ENCODE data around the gene MAPT. TPM values are rescaled to one million over a fixed set of nuclear protein-coding genes. Genes with fewer than 3 reads are reported as not detected.

Gene MAPT
- total RNA-seq, 1 donor from 2014 or later: 0.18 TPM

DNA sequence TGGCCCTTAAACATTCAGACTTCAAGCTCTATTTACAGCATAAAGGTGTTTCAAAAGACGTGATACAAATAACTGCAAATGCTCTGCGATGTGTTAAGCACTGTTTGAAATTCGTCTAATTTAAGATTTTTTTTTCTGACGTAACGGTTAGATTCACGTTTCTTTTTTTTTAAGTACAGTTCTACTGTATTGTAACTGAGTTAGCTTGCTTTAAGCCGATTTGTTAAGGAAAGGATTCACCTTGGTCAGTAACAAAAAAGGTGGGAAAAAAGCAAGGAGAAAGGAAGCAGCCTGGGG, 681 bp upstream of the MAPT start:
- Mint-ChIP-seq H3K4me3 (peak overlapping the region; percentile 82), H3K9me3 (no peaks in the 10 kb centered on the region), H3K27ac (peak overlapping the region; percentile 35), H3K4me1 (peaks cover 27% of the 10 kb centered on the region), H3K27me3 (peaks cover 19% of the 10 kb centered on the region), H3K36me3 (ENCODE audit: low read depth) (no peaks in the 10 kb centered on the region)
- no peak for ATAC-seq (ENCODE audit: low read depth)
- intact Hi-C loops (cut with micrococcal nuclease): loop anchor here (1.0 kb wide), 1 partner anchor 373 kb away; no protein-coding TSS in a partner anchor
- ChIA-PET CTCF (no interaction called here), POLR2A (no interaction called here)
- no peak for DNase-seq
- TF ChIP-seq CTCF (IDR thresholded peaks at IDR 0.05): no peak

DNA sequence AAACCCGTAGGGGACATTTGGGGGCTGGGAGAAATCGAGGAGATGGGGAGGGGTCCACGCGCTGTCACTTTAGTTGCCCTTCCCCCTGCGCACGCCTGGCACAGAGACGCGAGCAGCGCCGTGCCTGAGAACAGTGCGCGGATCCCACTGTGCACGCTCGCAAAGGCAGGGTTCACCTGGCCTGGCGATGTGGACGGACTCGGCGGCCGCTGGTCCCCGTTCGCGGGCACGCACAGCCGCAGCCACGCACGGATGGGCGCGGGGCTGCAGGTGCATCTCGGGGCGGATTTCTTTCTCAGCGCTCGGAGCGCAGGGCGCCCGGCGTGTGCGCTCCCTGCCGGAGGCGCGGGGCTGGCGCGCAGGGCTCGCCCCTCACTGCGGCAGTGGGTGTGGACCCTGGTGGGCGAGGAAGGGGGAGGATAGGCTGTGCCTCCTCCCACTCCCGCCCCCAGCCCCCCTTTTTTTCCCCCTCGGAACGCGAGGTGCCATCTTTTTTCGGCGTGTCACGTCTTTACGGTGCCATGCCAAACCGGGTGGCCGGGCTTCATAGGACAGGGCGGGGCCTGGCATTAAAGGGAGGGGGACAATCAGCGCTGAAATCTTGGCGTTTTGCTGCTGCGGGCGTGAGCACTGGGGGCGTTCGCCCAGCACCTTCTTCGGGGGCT, 1.1 kb downstream of the MAPT start:
- H3K9me3 Mint-ChIP-seq: no peaks in the 10 kb centered on the region
- H3K27me3 Mint-ChIP-seq: peaks cover 34% of the 10 kb centered on the region
- H3K4me1 Mint-ChIP-seq: peaks cover 27% of the 10 kb centered on the region
- CTCF ChIA-PET: no interaction called here
- H3K27ac Mint-ChIP-seq: peak overlapping the region; percentile 50
- ATAC-seq (ENCODE audit: low read depth): no peak
- DNase-seq: peak; percentile 34
- intact Hi-C loops (cut with micrococcal nuclease): no loop called here
- peak overlapping the region; percentile 85 for H3K4me3 Mint-ChIP-seq
- POLR2A ChIA-PET: interaction anchor here (0.7 kb wide), 1 partner anchor 213 kb away, joined by 4 read pairs; no protein-coding TSS in a partner anchor
- no peaks in the 10 kb centered on the region for H3K36me3 Mint-ChIP-seq (ENCODE audit: low read depth)
- TF ChIP-seq CTCF (IDR thresholded peaks at IDR 0.05): no peak

DNA sequence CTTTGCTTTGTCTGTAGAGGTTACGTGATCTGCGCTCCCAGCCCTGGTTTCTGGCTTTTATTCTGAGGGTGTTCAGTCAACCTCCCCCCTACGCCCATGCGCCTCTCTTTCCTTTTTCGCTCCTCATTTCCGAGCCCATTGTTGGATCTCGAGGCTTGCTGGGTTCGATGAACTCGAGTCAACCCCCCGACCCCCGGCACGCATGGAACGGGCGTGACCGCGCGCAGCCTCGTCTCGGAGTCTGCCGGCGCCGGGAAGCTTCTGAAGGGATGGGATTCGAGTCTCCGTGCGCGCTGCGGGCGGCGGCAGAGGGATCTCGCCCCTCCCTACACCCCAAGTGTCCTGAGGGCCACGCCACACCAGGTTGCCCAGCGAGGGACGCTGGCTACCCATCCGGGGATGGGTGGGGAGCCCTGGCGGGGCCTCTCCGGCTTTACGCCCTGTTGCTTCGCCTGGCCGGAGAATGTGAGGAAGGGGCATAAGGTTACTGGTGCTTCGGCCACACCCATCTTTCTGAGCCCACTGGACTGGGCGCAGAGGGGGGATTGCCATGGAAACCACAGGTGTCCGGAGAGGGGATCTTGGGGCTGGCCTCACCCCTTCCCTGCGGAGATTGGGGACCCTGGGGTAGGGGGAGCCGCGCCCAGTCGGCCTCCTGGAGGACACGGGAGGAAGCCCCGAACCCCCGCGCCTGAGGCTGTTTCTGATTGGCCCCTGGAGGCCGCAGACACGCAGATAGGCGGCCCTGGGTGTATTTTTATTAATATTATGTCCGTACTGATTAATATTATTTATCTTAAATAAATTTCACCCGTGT, 1.8 kb downstream of the MAPT start:
- H3K9me3 Mint-ChIP-seq: no peaks in the 10 kb centered on the region
- H3K4me1 Mint-ChIP-seq: peaks cover 27% of the 10 kb centered on the region
- no peaks in the 10 kb centered on the region for H3K36me3 Mint-ChIP-seq (ENCODE audit: low read depth)
- intact Hi-C loops (cut with micrococcal nuclease): no loop called here
- ATAC-seq (ENCODE audit: low read depth): no peak
- H3K4me3 Mint-ChIP-seq: peak overlapping the region; percentile 74
- ChIA-PET POLR2A (no interaction called here), CTCF (no interaction called here)
- DNase-seq: no peak
- peaks cover 41% of the 10 kb centered on the region for H3K27me3 Mint-ChIP-seq
- no peak for TF ChIP-seq CTCF (IDR thresholded peaks at IDR 0.05)
- H3K27ac Mint-ChIP-seq: no peak overlapping the region

- Mint-ChIP-seq H3K4me1 (peaks cover 27% of the 10 kb centered on the region), H3K4me3 (no peak overlapping the region), H3K9me3 (no peaks in the 10 kb centered on the region), H3K27ac (no peak overlapping the region), H3K27me3 (peaks cover 46% of the 10 kb centered on the region), H3K36me3 (ENCODE audit: low read depth) (no peaks in the 10 kb centered on the region)
- TF ChIP-seq CTCF (IDR thresholded peaks at IDR 0.05): no peak
- ATAC-seq (ENCODE audit: low read depth) (no peak), DNase-seq (no peak)
- CTCF ChIA-PET: no interaction called here
- intact Hi-C loops (cut with micrococcal nuclease): no loop called here
- POLR2A ChIA-PET: no interaction called here
These were observed 2.7 kb downstream of the MAPT start for GRCh38 chr17:45896803-45897693.

DNA sequence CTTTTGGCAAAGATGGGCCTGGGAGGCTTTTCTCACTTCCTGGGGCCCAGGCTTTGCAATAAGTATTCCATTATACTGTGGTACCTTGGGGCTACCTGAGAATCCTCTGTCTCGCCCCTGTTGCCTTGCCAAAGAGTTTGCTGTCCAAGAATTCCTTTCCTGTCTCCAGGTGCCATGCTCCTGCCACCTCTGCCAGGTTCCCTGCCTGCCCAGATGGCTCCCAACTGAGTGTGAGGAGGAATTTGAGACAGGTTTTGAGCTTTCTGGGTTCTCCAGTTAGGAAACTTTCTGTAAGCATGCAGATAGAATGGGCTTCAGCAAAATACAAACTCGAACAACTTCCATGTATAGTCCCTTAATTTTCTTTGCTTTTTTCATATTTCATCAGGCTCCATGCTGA, 5.8 kb downstream of the MAPT start:
- intact Hi-C loops (cut with micrococcal nuclease): no loop called here

More for the DNA sequence above, 5.8 kb downstream of the MAPT start:
- ChIA-PET POLR2A (no interaction called here), CTCF (no interaction called here)
- peaks cover 20% of the 10 kb centered on the region for H3K4me1 Mint-ChIP-seq
- peaks cover 51% of the 10 kb centered on the region for H3K27me3 Mint-ChIP-seq
- no peak for DNase-seq
- no peak overlapping the region for H3K4me3 Mint-ChIP-seq
- no peak for TF ChIP-seq CTCF (IDR thresholded peaks at IDR 0.05)
- no peaks in the 10 kb centered on the region for H3K36me3 Mint-ChIP-seq (ENCODE audit: low read depth)
- no peaks in the 10 kb centered on the region for H3K9me3 Mint-ChIP-seq
- ATAC-seq (ENCODE audit: low read depth): no peak
- H3K27ac Mint-ChIP-seq: no peak overlapping the region

All from activated B cell treated with CpG ODN at 0.5 μM for 24 hours (primary cell).